GM12873 (cell line): ENCODE data around the gene SNCA.

Source experiments
- TF ChIP-seq, protein P1 (sequence below): IDR thresholded peaks from 2 replicates; pipeline ENCODE4 v1.5.1; 2012; ENCODE audit warnings: low read depth, mild to moderate bottlenecking, moderate library complexity, low read length, control low read depth; ENCODE audit not compliant: insufficient read depth; ENCODE audit errors: missing control alignments

SNCA gene

GRCh38 chr4:89800012-89800516, 36.9 kb downstream of the SNCA start:
- TF ChIP-seq, protein P1, sequence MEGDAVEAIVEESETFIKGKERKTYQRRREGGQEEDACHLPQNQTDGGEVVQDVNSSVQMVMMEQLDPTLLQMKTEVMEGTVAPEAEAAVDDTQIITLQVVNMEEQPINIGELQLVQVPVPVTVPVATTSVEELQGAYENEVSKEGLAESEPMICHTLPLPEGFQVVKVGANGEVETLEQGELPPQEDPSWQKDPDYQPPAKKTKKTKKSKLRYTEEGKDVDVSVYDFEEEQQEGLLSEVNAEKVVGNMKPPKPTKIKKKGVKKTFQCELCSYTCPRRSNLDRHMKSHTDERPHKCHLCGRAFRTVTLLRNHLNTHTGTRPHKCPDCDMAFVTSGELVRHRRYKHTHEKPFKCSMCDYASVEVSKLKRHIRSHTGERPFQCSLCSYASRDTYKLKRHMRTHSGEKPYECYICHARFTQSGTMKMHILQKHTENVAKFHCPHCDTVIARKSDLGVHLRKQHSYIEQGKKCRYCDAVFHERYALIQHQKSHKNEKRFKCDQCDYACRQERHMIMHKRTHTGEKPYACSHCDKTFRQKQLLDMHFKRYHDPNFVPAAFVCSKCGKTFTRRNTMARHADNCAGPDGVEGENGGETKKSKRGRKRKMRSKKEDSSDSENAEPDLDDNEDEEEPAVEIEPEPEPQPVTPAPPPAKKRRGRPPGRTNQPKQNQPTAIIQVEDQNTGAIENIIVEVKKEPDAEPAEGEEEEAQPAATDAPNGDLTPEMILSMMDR = no peak

- TF ChIP-seq, protein P1 = no peak
Measured at GRCh38 chr4:89799071-89799470, 37.9 kb downstream of the SNCA start.

DNA sequence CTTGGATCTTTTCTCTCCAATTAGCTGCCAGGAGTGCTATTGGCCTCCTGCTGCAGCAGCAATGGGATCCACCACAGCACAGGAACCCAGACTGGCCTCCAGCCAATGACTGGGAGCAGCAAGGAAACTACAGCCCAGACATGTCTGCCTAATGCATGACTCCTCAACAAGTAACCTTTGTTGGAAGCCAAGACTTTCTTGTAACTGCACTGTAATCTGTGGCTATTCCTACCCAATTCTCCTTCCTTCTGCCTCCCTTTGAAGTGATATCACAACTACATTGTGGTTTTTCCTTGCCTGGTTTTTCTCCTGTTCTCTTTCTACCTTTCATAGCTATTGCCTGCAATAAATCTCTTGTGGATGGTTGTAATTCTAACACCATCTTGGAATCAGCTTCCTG, 39.8 kb downstream of the SNCA start:
- TF ChIP-seq, protein P1 = no peak

DNA sequence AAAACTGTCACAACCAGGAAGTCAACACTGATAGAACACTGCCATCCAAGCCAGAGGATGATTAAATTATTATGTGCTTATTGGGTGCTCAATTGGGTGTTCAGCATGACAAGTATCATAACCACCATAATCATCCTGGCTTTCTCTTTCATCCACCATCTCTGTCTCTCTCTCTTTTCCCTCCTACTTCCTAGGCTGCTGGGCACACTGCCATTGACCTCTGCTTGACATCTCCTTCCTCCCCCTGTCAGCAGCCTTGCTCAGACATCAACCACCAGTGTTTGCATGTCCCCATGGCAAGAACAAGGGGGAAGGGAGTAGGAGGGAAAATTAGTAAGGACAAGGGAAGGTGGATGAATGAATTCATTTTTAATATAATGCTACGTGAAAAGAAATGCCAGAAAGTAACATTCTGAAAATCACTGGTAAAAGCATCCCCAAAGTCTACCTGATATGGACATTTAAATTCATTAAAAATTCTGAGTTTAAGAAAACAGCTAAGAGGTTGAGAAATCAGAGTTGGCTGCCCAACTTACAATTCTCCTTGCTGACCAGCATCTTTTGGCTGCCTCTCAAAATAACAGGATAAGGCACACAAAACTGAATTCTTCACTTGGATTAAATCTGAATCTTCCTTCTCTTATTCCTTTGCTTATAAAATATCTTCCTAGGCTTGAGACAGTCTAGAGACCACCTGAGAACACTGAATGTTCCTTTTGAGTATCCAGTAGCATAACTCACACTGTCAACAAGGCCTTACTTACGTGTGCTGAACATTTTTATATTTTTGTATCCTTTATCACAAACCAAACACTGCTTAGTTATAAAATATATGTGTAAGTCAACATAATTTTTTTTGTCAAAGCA, 48.5 kb downstream of the SNCA start:
- TF ChIP-seq, protein P1 = no peak

- TF ChIP-seq, protein P1 = no peak
Measured at GRCh38 chr4:89784686-89785231, 52.2 kb downstream of the SNCA start.

DNA sequence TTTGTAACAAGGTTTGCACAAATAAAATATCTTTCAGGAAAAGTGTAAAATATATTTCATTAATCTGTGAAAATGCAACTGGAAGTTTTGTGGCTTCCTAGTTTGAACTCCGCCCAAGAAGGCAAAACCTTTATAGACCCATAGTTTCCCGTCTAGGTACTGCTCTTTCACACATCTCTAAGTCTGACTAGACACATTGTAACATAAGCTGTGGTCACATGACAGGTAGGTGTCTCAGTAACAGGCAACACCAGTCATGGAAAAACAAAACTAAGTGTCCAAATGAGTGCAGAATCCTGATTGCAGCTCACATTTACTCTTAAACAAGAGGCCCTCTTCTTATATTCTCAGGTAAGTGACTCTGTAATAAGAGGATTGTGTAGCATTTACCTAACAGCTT, 55.6 kb downstream of the SNCA start:
- TF ChIP-seq, protein P1 = no peak

DNA sequence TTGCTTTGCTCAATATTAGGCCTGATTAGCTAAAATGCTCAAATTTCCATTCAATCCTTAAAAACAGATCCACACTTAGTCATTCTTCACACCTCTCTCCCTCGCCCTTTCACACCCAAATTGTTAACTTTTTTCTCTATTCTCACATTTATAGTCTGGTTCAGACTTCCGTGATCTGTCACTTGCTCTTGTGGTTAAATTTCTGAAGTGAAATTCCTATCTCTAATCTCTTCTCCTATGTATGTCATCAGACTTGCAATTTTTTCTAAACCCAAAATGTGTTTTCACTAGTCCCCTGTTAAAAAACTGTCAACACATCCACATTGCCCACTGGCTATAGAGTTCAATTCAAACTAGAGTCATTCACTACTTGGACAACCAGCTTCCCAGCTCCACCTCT, 63.2 kb downstream of the SNCA start:
- TF ChIP-seq, protein P1 = no peak
